Stomach (tissue), 4 donors: Measurements from ENCODE around the gene ACVR1.

ENCODE experiments used
- CTCF ChIP-seq, 7 experiments: fragments of 450-650 bp in 4 of 7; fragments of 200-600 bp in 3 of 7; sonication (generic) in 3 of 7; IDR thresholded peaks; one replicate each; pipeline ENCODE4 v1.5.1; 2016 to 2019; ENCODE audit warnings: antibody characterized with exemption in 7 of 7, control low read depth in 2 of 7, mild to moderate bottlenecking in 1 of 7
- POLR2A ChIP-seq, 4 donors: fragments of 450-650 bp; IDR thresholded peaks; one replicate each; pipeline ENCODE4 v1.6.1; 2016; ENCODE audit warnings: antibody characterized with exemption in 4 of 4, control low read depth in 2 of 4, mild to moderate bottlenecking in 1 of 4, moderate library complexity in 1 of 4

GRCh38 chr2:157741819-157742484 lies 134.2 kb downstream of the ACVR1 start:
- TF ChIP-seq POLR2A (IDR thresholded peaks at IDR 0.05) (no peak), CTCF (IDR thresholded peaks at IDR 0.05) (no peak)
